Loucy (cell line): ENCODE results near the gene BCKDK.

Source experiments
- CTCF ChIP-seq: fragments of 200-600 bp; sonication (generic); conservative IDR thresholded peaks from 2 replicates; pipeline ENCODE4 v1.5.1; 2014; ENCODE audit warnings: mild to moderate bottlenecking, antibody characterized with exemption, low read length
- EZH2phosphoT487 ChIP-seq: fragments of 200-600 bp; IDR thresholded peaks from 2 replicates; pipeline ENCODE4 v1.6.1; 2018; ENCODE audit warnings: antibody characterized with exemption, mild to moderate bottlenecking, moderate library complexity, borderline replicate concordance

DNA sequence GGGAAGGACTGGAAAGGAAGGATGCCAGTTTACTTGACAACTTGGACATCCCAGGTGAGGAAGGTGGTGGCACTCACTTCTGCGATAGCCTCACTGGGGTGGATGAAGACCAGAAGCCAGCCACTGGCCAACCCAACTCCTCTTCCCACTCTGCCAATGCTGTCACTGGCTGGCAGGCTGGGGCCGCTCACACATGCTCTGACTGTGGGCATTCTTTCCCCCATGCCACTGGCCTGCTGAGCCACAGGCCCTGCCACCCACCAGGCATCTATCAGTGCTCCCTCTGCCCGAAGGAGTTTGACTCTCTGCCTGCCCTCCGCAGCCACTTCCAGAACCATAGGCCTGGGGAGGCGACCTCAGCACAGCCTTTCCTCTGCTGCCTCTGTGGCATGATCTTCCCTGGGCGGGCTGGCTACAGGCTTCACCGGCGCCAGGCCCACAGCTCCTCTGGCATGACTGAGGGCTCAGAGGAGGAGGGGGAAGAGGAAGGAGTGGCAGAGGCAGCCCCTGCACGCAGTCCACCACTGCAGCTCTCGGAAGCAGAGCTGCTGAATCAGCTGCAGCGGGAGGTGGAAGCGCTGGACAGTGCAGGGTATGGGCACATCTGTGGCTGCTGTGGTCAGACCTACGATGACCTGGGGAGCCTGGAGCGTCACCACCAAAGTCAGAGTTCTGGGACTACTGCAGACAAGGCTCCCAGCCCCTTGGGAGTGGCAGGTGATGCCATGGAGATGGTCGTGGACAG is 29.4 kb upstream of the BCKDK start:
- no peak for TF ChIP-seq CTCF
- no peak for TF ChIP-seq EZH2phosphoT487
